ENCODE measurements around the gene DIP2B. TPM values are rescaled to one million over a fixed set of nuclear protein-coding genes. Genes with fewer than 3 reads are reported as not detected.

Gene DIP2B
- total and polyA plus RNA-seq, 2 donors from 2014 or later, result 4.6 to 23.3 TPM

GRCh38 chr12:50637870-50638481 is 133.2 kb downstream of the DIP2B start:
- H3K4me1 ChIP-seq (ENCODE audit: control insufficient read depth in 2 of 3, insufficient read depth in 2 of 3, low read depth in 1 of 3, low read length in 3 of 3), result peaks cover 0 to 6% (median 2%) of the 10 kb centered on the region in 3 donors
- FAIRE-seq, result peak; percentile 92
- H3K27me3 ChIP-seq (ENCODE audit: control insufficient read depth, insufficient read depth, low read length), result no peaks in the 10 kb centered on the region
- H3K9me3 ChIP-seq (ENCODE audit: control insufficient read depth in 2 of 3, insufficient read depth in 1 of 3, low read length in 3 of 3), result no peaks in the 10 kb centered on the region
- intact Hi-C loops (cut with DNase I), result no loop called here
- H3K36me3 ChIP-seq (ENCODE audit: control insufficient read depth in 2 of 3, insufficient read depth in 3 of 3, low read length in 3 of 3), result peaks cover 0 to 3% (median 0%) of the 10 kb centered on the region in 3 donors
- no peak overlapping the region for H3K9ac ChIP-seq (ENCODE audit: low read length in 3 of 3)
- DNase-seq, result peak in 2 of 5 donors; percentile 42 to 50
- no peak overlapping the region for H3K4me3 ChIP-seq (ENCODE audit: low read length in 3 of 3)
- TF ChIP-seq CTCF (IDR thresholded peaks at IDR 0.05; ENCODE audit: borderline replicate concordance, extremely low read depth, insufficient read depth), result peak; percentile 56
- H3K27ac ChIP-seq (ENCODE audit: low read depth in 2 of 2, low read length in 2 of 2), result no peak overlapping the region

- Histone ChIP-seq H3K27me3 (ENCODE audit: control insufficient read depth, insufficient read depth, low read length) (no peaks in the 10 kb centered on the region), H3K4me3 (ENCODE audit: low read length in 3 of 3) (no peak overlapping the region), H3K27ac (ENCODE audit: low read depth in 2 of 2, low read length in 2 of 2) (no peak overlapping the region), H3K9ac (ENCODE audit: low read length in 3 of 3) (no peak overlapping the region), H3K36me3 (ENCODE audit: control insufficient read depth in 2 of 3, insufficient read depth in 3 of 3, low read length in 3 of 3) (peaks cover 0 to 3% (median 0%) of the 10 kb centered on the region in 3 donors), H3K9me3 (ENCODE audit: control insufficient read depth in 2 of 3, insufficient read depth in 1 of 3, low read length in 3 of 3) (no peaks in the 10 kb centered on the region), H3K4me1 (ENCODE audit: control insufficient read depth in 2 of 3, insufficient read depth in 2 of 3, low read depth in 1 of 3, low read length in 3 of 3) (peaks cover 0 to 6% (median 2%) of the 10 kb centered on the region in 3 donors)
- no peak for DNase-seq
- no peak for TF ChIP-seq CTCF (IDR thresholded peaks at IDR 0.05; ENCODE audit: borderline replicate concordance, extremely low read depth, insufficient read depth)
- no peak for FAIRE-seq
- intact Hi-C loops (cut with DNase I), result no loop called here
Observed at GRCh38 chr12:50638482-50638880, 133.7 kb downstream of the DIP2B start.

GRCh38 chr12:50639721-50640120 is 134.9 kb downstream of the DIP2B start:
- H3K4me1 ChIP-seq (ENCODE audit: control insufficient read depth in 2 of 3, insufficient read depth in 2 of 3, low read depth in 1 of 3, low read length in 3 of 3), result peaks cover 0 to 6% (median 2%) of the 10 kb centered on the region in 3 donors
- H3K27me3 ChIP-seq (ENCODE audit: control insufficient read depth, insufficient read depth, low read length), result no peaks in the 10 kb centered on the region
- H3K9me3 ChIP-seq (ENCODE audit: control insufficient read depth in 2 of 3, insufficient read depth in 1 of 3, low read length in 3 of 3), result no peaks in the 10 kb centered on the region
- intact Hi-C loops (cut with DNase I), result no loop called here
- H3K27ac ChIP-seq (ENCODE audit: low read depth in 2 of 2, low read length in 2 of 2), result no peak overlapping the region
- no peak for TF ChIP-seq CTCF (IDR thresholded peaks at IDR 0.05; ENCODE audit: borderline replicate concordance, extremely low read depth, insufficient read depth)
- no peak for FAIRE-seq
- no peak overlapping the region for H3K9ac ChIP-seq (ENCODE audit: low read length in 3 of 3)
- no peak for DNase-seq
- peaks cover 0 to 3% (median 0%) of the 10 kb centered on the region in 3 donors for H3K36me3 ChIP-seq (ENCODE audit: control insufficient read depth in 2 of 3, insufficient read depth in 3 of 3, low read length in 3 of 3)
- H3K4me3 ChIP-seq (ENCODE audit: low read length in 3 of 3), result no peak overlapping the region
